Skeletal muscle tissue (tissue), 4 donors: ENCODE results near the gene SPINT1. TPM values are rescaled to one million over a fixed set of nuclear protein-coding genes. Genes with fewer than 3 reads are reported as not detected.
A peak's percentile ranks its signal among the peaks of the same experiment; 100 is the strongest.

Experiments
- H3K27ac ChIP-seq: one replicate; pipeline ENCODE4 v1.7.0; 2013; ENCODE audit warnings: mild to moderate bottlenecking, low read depth, low read length, inconsistent platforms
- H3K27me3 ChIP-seq, 3 donors: one replicate each; pipeline ENCODE4 v1.7.0; 2013; ENCODE audit warnings: low read length in 3 of 3; ENCODE audit not compliant: control insufficient read depth in 3 of 3, insufficient read depth in 3 of 3
- H3K36me3 ChIP-seq, 3 donors: one replicate each; pipeline ENCODE4 v1.7.0; 2013; ENCODE audit warnings: low read length in 3 of 3; ENCODE audit not compliant: control insufficient read depth in 3 of 3, insufficient read depth in 3 of 3
- H3K4me1 ChIP-seq, 3 donors: one replicate each; pipeline ENCODE4 v1.7.0; 2013; ENCODE audit warnings: low read length in 3 of 3, mild to moderate bottlenecking in 3 of 3; ENCODE audit not compliant: control insufficient read depth in 3 of 3, insufficient read depth in 3 of 3
- H3K4me3 ChIP-seq, 3 donors: one replicate each; pipeline ENCODE4 v1.7.0; 2013; ENCODE audit warnings: low read length in 3 of 3
- H3K9ac ChIP-seq, 3 donors: one replicate each; pipeline ENCODE4 v1.7.0; 2013; ENCODE audit warnings: low read length in 3 of 3, mild to moderate bottlenecking in 3 of 3, moderate library complexity in 2 of 3, low read depth in 1 of 3
- H3K9me3 ChIP-seq, 3 donors: one replicate each; pipeline ENCODE4 v1.7.0; 2013; ENCODE audit warnings: low read length in 3 of 3; ENCODE audit not compliant: control insufficient read depth in 3 of 3
- total RNA-seq: library from RNA; depleted of rRNA; stranded (reverse); fragments of >200 nt; gene quantifications from one replicate; pipeline ENCODE4 v1.2.3, GENCODE V29; 2014
- donor health status: Osteomylitis.

The SPINT1 gene
- total RNA-seq = under 0.01 TPM

- no peak within 1 kb of the TSS for H3K27ac ChIP-seq
- H3K4me3 ChIP-seq = peak within 1 kb of the TSS; percentile 58 to 63 (median 59)
- H3K9me3 ChIP-seq = no peaks in the 10 kb centered on the region
- peak within 1 kb of the TSS in 1 of 3 donors; percentile 40 for H3K9ac ChIP-seq
- H3K36me3 ChIP-seq = no peaks in the 10 kb centered on the region
- H3K4me1 ChIP-seq = peaks cover 8 to 12% (median 10%) of the 10 kb centered on the region in 3 donors
- peaks cover 30 to 37% (median 33%) of the 10 kb centered on the region in 3 donors for H3K27me3 ChIP-seq
Observed at GRCh38 chr15:40843885-40844695, at the start of gene SPINT1. SPINT1 (plus strand) TSS chr15:40844048; CDS start chr15:40844555, 507 bp downstream.

- no peaks in the 10 kb centered on the region for H3K27me3 ChIP-seq
- peaks cover 0 to 6% (median 2%) of the 10 kb centered on the region in 3 donors for H3K4me1 ChIP-seq
- no peak overlapping the region for H3K9ac ChIP-seq
- H3K4me3 ChIP-seq = no peak overlapping the region
- no peaks in the 10 kb centered on the region for H3K9me3 ChIP-seq
- H3K27ac ChIP-seq = no peak overlapping the region
- H3K36me3 ChIP-seq = peaks cover 0 to 10% (median 3%) of the 10 kb centered on the region in 3 donors
Observed at GRCh38 chr15:40796041-40796440, 47.8 kb upstream of the SPINT1 start.

- no peak overlapping the region for H3K27ac ChIP-seq
Observed at GRCh38 chr15:40796512-40796911, 47.3 kb upstream of the SPINT1 start.

DNA sequence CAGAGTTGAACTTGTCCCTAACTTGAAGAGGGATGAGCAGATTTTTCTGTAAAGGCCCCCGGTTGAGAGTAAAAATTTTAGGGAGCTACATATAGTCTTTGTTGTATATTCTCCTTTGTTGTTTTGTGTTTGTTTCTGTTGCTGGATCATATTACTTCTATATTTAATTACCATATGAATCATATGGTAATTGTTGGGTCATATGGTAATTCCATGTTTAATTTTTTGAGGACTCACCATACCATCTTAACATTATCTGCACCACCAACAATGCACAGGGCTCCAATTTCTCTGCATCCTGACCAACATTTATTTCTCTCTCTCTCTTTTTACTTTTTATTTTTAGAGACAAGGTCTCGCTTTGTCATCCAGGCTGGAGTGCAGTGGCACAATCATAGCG is 44.3 kb upstream of the SPINT1 start:
- peaks cover 6 to 21% (median 18%) of the 10 kb centered on the region in 3 donors for H3K4me1 ChIP-seq
- no peak overlapping the region for H3K9ac ChIP-seq
- H3K36me3 ChIP-seq = peaks cover 0 to 3% (median 0%) of the 10 kb centered on the region in 3 donors
- H3K27me3 ChIP-seq = no peaks in the 10 kb centered on the region
- no peak overlapping the region for H3K27ac ChIP-seq
- H3K4me3 ChIP-seq = no peak overlapping the region
- no peaks in the 10 kb centered on the region for H3K9me3 ChIP-seq

More at GRCh38 chr15:40796512-40796911, 47.3 kb upstream of the SPINT1 start:
- Histone ChIP-seq H3K4me1 (peaks cover 0 to 6% (median 2%) of the 10 kb centered on the region in 3 donors), H3K4me3 (no peak overlapping the region), H3K9me3 (no peaks in the 10 kb centered on the region), H3K27me3 (no peaks in the 10 kb centered on the region), H3K9ac (no peak overlapping the region), H3K36me3 (peaks cover 0 to 10% (median 3%) of the 10 kb centered on the region in 3 donors)

DNA sequence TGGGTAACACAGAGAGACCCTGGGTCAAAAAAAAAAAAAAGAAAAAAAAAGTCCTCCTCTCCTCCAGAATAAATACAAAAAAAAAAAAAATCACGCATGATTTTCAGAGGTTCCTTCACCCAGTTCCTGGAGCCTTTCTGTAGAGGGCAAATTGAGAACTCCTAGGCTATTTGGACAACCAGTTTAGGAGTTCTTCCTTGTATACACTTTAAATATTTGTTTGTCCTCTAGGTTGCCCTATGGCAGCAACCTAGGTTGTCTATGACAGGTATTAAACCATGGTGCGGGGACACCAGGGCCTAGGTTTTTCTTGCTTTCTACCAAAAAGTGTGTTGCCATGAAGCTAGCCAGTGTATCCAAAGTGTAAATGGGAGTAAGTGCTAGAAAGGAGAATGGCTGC is 40.8 kb upstream of the SPINT1 start:
- peaks cover 17 to 32% (median 32%) of the 10 kb centered on the region in 3 donors for H3K4me1 ChIP-seq
- peaks cover 0 to 3% (median 2%) of the 10 kb centered on the region in 3 donors for H3K36me3 ChIP-seq
- no peak overlapping the region for H3K27ac ChIP-seq
- no peak overlapping the region for H3K4me3 ChIP-seq
- H3K27me3 ChIP-seq = no peaks in the 10 kb centered on the region
- peak overlapping the region in 1 of 3 donors; percentile 28 for H3K9ac ChIP-seq
- H3K9me3 ChIP-seq = no peaks in the 10 kb centered on the region

DNA sequence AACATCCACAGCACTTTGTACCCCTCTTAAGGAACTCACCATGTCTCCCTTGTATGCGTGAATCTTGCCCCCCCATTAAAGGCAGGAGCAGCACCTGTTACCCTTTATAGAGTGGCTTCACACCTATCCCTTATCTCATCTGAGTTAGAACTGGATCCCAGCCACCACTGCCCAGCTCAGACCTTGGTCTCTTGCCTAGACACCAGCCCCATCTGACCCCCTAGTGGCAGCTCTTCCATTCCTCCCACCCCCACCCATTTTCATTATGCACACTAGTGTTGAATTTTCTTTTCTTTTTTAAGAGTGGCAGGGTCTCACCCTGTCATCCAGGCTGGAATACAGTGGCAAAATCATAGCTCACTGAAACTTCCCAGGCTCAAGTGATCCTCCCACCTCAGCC is 40.2 kb upstream of the SPINT1 start:
- Histone ChIP-seq H3K27me3 (no peaks in the 10 kb centered on the region), H3K4me1 (peaks cover 20 to 38% (median 32%) of the 10 kb centered on the region in 3 donors), H3K27ac (no peak overlapping the region), H3K9me3 (no peaks in the 10 kb centered on the region), H3K4me3 (no peak overlapping the region), H3K9ac (peak overlapping the region in 1 of 3 donors; percentile 28), H3K36me3 (peaks cover 0 to 2% (median 0%) of the 10 kb centered on the region in 3 donors)

- no peaks in the 10 kb centered on the region for H3K9me3 ChIP-seq
- peak overlapping the region; percentile 93 to 100 (median 98) for H3K4me3 ChIP-seq
- peak overlapping the region; percentile 81 to 98 (median 98) for H3K9ac ChIP-seq
- H3K36me3 ChIP-seq = peaks cover 12 to 18% (median 14%) of the 10 kb centered on the region in 3 donors
- H3K27me3 ChIP-seq = no peaks in the 10 kb centered on the region
- H3K27ac ChIP-seq = peak overlapping the region; percentile 93
- H3K4me1 ChIP-seq = peaks cover 20 to 39% (median 32%) of the 10 kb centered on the region in 3 donors
Observed at GRCh38 chr15:40806672-40807027, 37.2 kb upstream of the SPINT1 start.

GRCh38 chr15:40807028-40807887 is 36.6 kb upstream of the SPINT1 start, which contains the start of the genes DNAJC17 and ZFYVE19:
DNAJC17 (minus strand) TSS chr15:40807473; CDS start chr15:40807446, 27 bp downstream.
ZFYVE19 (plus strand) TSS chr15:40807089; CDS start chr15:40807590, 501 bp downstream.
- Histone ChIP-seq H3K9ac (peak within 1 kb of the TSS; percentile 81 to 98 (median 98)), H3K27me3 (no peaks in the 10 kb centered on the region), H3K4me1 (peaks cover 20 to 33% (median 27%) of the 10 kb centered on the region in 3 donors), H3K9me3 (no peaks in the 10 kb centered on the region), H3K36me3 (peaks cover 12 to 21% (median 14%) of the 10 kb centered on the region in 3 donors), H3K4me3 (peak within 1 kb of the TSS; percentile 93 to 100 (median 98)), H3K27ac (peak within 1 kb of the TSS; percentile 93)

GRCh38 chr15:40807888-40808461 is 35.9 kb upstream of the SPINT1 start:
- peaks cover 14 to 23% (median 17%) of the 10 kb centered on the region in 3 donors for H3K36me3 ChIP-seq
- no peak overlapping the region for H3K27ac ChIP-seq

More at GRCh38 chr15:40807888-40808461, 35.9 kb upstream of the SPINT1 start:
- H3K4me3 ChIP-seq = peak overlapping the region; percentile 93 to 100 (median 98)
- H3K9me3 ChIP-seq = no peaks in the 10 kb centered on the region
- H3K27me3 ChIP-seq = no peaks in the 10 kb centered on the region
- H3K4me1 ChIP-seq = peaks cover 14 to 27% (median 20%) of the 10 kb centered on the region in 3 donors
- peak overlapping the region; percentile 66 to 79 (median 71) for H3K9ac ChIP-seq
